Fibroblast of skin of right quadriceps (primary cell): ENCODE data around the gene JAZF1.
A peak's percentile ranks its signal among the peaks of the same experiment; 100 is the strongest.
"Not testable (repeated sequence)": the region's sequence is repeated elsewhere in the genome, so short reads cannot be mapped to it uniquely, and the experiment has no call there.

Source experiments
- DNase-seq: peaks from one replicate; pipeline ENCODE4 v3.0.0-alpha.2; 2013

Gene JAZF1

GRCh38 chr7:27861747-27862146 is 318.8 kb downstream of the JAZF1 start:
- no peak for DNase-seq

GRCh38 chr7:27860800-27861199 is 319.8 kb downstream of the JAZF1 start:
- DNase-seq = no peak

DNA sequence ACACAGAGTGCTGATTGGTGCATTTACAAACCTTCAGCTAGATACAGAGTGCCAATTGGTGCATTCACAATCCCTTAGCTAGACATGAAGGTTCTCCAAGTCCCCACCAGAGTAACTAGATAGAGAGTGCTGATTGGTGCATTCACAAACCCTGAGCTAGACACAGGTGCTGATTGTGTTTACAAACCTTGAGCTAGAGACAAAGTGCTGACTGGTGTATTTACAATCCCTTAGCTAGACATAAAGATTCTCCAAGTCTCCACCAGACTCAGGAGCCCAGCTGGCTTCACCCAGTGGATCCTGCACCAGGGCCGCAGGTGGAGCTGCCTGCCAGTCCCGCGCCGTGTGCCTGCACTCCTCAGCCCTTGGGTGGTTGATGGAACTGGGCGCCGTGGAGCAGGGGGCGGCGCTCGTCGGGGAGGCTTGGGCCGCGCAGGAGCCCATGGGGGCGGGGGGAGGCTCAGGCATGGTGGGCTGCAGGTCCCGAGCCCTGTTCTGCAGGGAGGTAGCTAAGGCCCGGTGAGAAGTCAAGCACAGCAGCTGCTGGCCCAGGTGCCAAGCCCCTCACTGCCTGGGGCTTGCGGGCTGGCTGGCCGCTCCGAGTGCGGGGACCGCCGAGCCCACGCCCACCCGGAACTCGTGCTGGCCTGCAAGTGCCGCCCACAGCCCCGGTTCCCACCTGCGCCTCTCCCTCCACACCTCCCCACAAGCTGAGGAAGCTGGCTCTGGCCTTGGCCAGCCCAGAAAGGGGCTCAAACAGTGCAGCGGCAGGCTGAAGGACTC is 323.7 kb downstream of the JAZF1 start:
- not testable (repeated sequence) for DNase-seq

- no peak for DNase-seq
Measured at GRCh38 chr7:27850531-27850930, 330.1 kb downstream of the JAZF1 start.

DNA sequence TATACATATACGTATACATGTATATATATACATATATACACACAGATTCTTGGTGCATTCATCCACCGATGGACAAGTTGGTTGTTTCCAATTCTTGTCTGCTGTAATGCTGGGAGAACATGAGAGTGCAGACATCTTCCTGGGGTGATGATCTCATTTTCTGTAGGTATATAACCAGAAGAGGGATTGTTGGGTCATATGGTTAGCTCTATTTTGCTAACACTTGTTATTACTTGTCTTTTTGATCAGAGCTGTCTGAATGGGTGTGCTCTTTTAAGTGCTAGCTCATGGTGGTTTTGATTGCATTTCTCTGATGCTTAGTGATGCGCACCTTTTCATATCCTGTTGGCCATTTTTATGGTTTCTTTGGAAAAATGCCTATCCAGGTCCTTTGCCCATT is 334.2 kb downstream of the JAZF1 start:
- DNase-seq = no peak

DNA sequence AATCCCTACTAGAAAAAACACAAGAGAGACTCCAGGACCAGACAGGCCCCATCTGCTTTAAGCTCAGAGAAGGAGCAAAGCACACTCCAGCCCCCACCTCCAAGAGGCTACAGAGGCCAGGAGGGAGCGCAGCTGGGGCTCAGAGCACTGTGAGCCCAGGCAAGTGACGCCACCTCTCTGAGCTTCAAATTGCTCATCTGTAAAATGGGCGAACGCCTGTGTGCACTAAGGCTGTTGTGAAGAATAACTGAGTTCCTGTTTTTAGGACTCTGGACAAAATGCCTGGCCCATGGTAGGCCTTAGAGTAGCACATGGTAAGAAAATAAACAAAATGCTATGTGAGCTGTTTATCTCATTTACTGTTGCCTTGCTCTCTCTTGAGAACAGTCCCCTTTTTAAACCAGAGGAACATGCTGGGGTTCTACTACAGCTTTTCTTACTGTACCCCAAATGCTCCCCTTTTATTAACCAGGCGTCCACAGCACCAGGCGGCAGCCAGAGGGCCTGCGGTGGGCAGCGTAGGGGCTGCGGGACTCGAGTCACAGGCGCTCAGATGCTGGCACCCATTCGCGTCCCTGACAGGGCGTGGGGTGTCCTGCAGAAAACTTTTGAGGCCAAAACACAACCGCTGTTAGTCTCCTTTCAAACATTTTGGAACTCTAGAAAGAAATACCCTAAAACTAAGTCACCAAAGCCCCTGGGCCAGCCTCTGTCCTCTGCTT is 336.9 kb downstream of the JAZF1 start:
- no peak for DNase-seq

DNA sequence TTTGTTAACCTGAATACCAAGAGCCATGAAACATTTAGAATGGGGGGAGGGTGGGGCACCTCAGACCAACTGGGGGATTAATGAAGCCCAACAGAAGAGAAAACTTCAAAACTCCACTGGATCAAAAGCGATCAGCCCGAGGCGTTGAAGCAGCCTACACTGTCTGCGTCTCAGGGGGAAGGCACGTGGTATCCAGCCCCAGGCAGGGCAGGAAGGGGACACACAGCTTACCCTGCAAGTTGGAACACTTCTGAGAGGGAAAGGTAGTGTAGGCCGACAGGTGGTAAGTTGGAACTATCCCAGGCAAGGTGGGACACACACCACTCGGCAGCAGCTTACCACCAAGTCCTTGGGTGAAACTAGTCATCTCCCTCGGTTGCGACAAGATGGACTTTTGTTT is 337.7 kb downstream of the JAZF1 start:
- DNase-seq = no peak

DNA sequence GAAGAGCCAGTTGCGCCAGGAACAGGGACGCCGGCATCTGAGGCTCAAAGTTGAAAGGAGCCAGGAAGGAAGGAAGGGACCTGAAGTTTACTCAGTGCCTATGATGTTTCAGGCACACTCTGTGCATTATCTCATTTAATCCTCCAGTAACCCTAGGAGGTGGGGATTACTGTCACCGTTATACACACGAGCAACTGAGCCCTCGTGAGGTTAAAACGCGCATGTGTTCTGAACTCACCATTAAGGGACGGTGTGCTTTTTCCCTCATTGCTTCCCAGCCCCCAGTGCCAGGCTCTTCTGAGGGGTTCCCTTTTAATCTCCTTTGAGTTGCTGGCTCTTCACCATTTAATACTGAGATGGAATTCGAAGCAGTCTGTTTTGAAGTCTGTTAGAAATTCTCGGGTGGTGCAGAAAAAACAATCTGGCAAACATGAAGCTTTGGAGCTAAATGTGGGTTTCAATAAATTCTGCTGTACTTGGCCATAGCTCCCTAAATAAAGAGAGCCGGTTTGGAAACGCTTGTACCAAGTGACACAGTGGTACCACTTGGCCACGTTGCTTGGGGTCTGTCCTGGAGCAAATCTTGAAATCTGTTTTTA is 338.4 kb downstream of the JAZF1 start:
- peak; percentile 10 for DNase-seq

DNA sequence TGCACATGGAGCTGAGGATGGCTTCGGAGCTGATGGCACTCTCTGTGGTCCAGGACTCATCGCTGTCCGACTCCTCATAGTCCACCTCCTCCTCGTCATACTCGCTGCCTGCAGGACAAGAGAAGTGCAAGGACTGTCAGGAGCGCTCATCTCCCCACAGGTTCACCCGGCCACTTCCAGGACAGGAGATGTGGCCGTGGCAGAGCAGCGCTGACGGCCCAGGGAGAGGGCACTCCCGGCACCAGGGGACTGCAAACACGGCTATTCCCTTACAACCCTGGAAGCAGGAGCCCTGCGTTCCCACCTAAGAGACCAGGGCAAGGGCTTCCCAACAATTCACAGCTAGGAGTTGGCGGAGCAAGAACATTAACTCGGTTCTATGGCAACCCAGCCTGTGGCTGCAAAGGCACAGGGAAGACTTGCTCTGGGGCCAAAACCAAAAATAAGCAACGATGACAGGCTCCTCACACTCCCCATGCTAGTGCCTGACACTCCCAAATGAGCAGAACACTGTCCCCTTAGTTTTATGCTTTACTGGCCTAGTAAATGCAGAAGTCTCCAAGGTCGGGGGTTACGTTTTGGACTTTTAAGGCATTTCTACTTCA is 339.7 kb downstream of the JAZF1 start:
- no peak for DNase-seq

DNA sequence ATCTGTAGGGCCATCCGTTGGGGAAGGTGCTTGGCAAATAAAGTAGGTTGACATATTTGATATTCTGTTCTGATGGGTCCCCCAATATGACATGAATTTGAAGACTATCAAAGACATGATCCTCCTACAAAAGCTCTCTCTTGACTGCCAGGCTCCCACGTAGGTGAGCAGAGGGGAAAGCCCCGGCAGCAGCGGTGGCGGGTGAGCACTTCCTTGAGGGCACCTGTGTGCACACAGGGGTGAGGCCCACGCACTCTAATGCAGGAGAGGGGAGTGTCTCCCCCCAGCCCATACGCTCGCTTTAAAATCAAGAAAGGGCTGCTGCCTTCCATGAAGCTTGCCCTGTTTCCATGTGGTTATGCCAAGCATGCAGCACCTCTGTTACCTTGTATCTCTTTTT is 340.3 kb downstream of the JAZF1 start:
- DNase-seq = no peak

DNA sequence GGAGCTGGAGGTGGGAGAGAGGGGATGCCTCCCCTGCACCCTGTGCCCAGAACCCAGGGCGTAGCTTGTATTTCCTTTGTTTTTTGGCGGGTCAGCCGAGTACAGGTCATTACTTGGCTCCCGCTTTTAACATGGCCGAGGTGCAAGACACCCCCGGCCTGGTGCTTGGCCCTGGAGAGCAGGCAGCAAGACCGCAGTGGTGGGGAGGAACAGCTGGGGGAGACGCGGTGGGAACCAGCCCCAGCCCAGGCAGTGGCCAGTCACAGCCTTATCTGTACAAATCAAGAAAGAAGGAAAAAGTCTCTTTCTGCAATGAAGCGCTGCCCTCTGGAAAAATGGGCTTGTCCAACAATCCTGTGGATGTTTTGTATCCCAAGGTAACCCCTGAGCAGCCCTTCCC is 341.5 kb downstream of the JAZF1 start:
- DNase-seq = no peak

DNA sequence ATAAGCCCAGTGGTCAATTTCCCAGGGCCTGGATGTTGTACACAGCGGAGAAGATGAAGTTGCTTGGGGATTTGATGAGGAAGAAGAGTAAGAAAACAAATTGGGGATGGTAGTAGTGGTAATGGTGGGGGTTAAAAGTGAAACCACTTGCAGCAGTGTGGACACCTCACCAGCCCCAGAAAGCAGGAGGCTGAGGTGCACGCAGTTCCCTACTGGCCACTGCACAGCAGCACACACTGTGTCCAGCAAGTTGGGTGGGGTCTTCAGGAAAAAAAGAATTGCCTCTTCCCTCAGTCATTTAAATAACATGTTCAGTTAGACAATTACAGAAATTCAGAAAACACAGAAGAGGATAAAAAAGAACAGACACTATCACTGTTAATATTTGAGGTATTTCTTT is 344.1 kb downstream of the JAZF1 start:
- no peak for DNase-seq

GRCh38 chr7:27835376-27835775 is 345.2 kb downstream of the JAZF1 start:
- DNase-seq = no peak

GRCh38 chr7:27834179-27834921 is 346.2 kb downstream of the JAZF1 start:
- DNase-seq = no peak

DNA sequence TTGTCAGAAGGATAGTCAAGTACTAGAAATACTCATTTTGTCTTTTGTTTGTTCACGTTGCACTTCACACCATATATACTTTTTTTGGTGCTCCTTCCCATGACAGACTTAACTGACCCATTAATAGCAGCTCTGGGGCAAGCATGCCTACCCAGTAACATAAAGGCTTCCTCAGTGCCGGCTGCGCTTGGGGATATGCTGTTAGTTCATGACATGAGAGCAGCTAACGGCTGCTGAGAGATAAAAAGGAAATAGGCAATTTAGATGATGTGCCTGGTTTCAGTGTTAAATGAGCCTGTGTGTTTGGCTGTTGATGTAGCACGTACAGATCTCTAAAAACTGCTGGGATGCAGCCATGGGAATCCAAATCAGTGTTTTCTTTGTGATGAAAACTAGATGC is 354.2 kb downstream of the JAZF1 start:
- DNase-seq = no peak

- DNase-seq = no peak
Measured at GRCh38 chr7:27825891-27826290, 354.7 kb downstream of the JAZF1 start.

DNA sequence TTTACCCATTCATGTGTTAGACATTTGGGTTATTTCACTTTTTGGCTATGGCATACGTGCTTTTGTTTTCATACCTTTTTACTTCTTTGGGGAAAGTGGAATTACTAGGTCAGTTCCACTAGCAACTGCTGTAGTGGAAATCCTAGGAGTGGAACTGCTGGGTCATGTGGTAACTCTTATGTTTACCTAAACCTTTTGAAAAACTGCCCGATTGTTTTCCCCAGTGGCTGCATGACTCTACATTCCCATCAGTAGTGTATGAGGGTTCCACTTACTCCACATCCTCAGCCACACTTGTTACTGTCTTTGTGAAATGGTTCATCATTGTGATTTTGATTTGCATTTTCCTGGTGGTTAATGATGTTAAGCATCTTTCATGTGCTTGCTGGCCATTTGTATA is 358.4 kb downstream of the JAZF1 start:
- no peak for DNase-seq

DNA sequence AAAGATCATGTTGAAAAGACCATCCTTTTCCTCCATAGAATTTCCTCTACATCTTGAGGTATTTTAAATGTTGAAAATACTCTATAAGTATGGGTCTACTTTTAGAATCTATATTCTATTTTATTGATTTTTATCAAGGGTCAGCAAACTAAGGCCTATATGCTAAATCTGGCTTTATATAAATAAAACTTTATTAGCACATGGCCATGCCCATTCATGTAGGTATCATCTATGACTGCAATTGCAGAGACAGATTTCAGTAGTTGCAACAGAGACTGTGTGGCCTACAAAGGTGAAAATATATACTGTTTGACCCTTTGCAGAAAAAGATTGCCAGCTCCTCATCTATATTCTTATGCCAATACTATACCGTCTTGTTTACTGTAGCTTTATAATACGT is 367.9 kb downstream of the JAZF1 start:
- no peak for DNase-seq

- DNase-seq = no peak
Measured at GRCh38 chr7:27810186-27810585, 370.4 kb downstream of the JAZF1 start.

DNA sequence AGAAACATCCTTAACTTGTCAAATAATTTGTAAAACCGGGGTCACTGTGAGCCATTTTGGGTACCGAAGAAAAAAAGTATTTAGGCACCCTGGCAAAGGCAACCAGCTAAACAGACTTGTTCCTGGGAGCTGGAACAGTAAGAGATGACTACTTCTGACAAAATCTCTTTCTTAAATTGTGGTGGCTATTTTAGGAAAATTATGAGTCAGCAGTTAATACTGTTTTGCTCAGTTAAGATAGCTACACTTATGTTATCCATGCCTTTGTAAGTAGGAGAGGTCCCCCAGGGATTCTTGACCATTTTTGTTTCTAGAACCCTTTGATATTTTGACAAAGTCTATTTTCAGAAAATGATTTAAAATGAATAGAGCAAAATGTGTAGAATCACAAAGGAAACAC is 372.0 kb downstream of the JAZF1 start:
- DNase-seq = peak; percentile 73

GRCh38 chr7:27804139-27804538 is 376.5 kb downstream of the JAZF1 start:
- no peak for DNase-seq

- DNase-seq = peak; percentile 21
Measured at GRCh38 chr7:27802999-27803398, 377.6 kb downstream of the JAZF1 start.

DNA sequence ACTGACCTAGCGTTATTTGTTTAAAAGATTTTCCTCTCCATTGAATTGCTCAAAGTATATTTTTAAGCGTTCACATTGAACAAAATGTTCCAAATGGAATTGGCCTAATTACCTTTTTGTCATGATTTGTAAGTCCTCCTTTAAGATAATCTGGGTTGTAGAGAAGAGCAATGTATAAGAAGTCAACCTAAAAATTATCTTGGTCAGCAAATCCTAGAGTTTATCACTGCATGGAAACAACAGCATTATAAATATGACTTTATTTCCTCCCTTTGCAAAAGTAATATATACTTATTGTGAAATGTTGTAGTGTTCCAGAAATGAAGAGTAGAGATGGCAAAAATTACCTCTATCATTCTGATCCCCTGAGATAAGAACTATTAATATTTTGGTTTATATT is 381.4 kb downstream of the JAZF1 start:
- DNase-seq = no peak
